HepG2 (cell line): ENCODE measurements around the gene TACC3. TPM values are rescaled to one million over a fixed set of nuclear protein-coding genes. Genes with fewer than 3 reads are reported as not detected.
A peak's percentile ranks its signal among the peaks of the same experiment; 100 is the strongest.

ENCODE experiments used
- ATRX ChIP-seq: sonication (generic); formaldehyde crosslinking; IDR thresholded peaks from 2 replicates; pipeline ENCODE4 v1.4.0; 2020; ENCODE audit warnings: missing genetic modification reagents, borderline replicate concordance
- CC2D1A ChIP-seq: sonication (generic); formaldehyde crosslinking; IDR thresholded peaks from 2 replicates; pipeline ENCODE4 v1.8.1; 2023; ENCODE audit warnings: mild to moderate bottlenecking, missing genetic modification reagents
- HNF4A ChIP-seq: sonication (generic); formaldehyde crosslinking; IDR thresholded peaks from 2 replicates; pipeline ENCODE4 v1.4.0; 2020; ENCODE audit warnings: missing genetic modification reagents
- NONO ChIP-seq, 2 experiments: fragments of 450-650 bp in 1 of 2; sonication (generic) in 1 of 2; formaldehyde crosslinking in 1 of 2; IDR thresholded peaks in 1 of 2; conservative IDR thresholded peaks in 1 of 2; 2 replicates each; pipeline versions ENCODE4 v1.6.1 to v1.8.0; 2017 to 2022; ENCODE audit warnings: mild to moderate bottlenecking in 1 of 2, missing genetic modification reagents in 1 of 2, moderate library complexity in 1 of 2
- NR2C2 ChIP-seq: sonication (generic); formaldehyde crosslinking; IDR thresholded peaks from 2 replicates; pipeline ENCODE4 v1.4.0; 2020; ENCODE audit warnings: missing genetic modification reagents, mild to moderate bottlenecking, moderate library complexity, borderline replicate concordance
- RCOR2 ChIP-seq: IDR thresholded peaks from 2 replicates; pipeline ENCODE4 v1.6.1; 2016; ENCODE audit warnings: missing biosample characterization, missing genetic modification reagents
- RELA ChIP-seq: sonication (generic); formaldehyde crosslinking; IDR thresholded peaks from 2 replicates; pipeline ENCODE4 v1.4.0; 2020; ENCODE audit warnings: missing genetic modification reagents
- RXRA ChIP-seq: sonication (generic); formaldehyde crosslinking; IDR thresholded peaks from 2 replicates; pipeline ENCODE4 v1.5.1; 2020; ENCODE audit warnings: missing genetic modification reagents
- SCMH1 ChIP-seq: sonication (generic); formaldehyde crosslinking; IDR thresholded peaks from 2 replicates; pipeline ENCODE4 v1.9.0; 2021; ENCODE audit warnings: missing genetic modification reagents, mild to moderate bottlenecking, borderline replicate concordance
- SKI ChIP-seq: fragments of 450-650 bp; IDR thresholded peaks from one replicate; pipeline ENCODE4 v1.6.1; 2018; ENCODE audit warnings: mild to moderate bottlenecking; ENCODE audit not compliant: partially characterized antibody
- SYNCRIP ChIP-seq: fragments of 200-400 bp; formaldehyde crosslinking; IDR thresholded peaks from 2 replicates; pipeline ENCODE4 v1.6.1; 2018; ENCODE audit warnings: mild to moderate bottlenecking, low read depth, low read length; ENCODE audit not compliant: insufficient read depth
- TFDP2 ChIP-seq: sonication (generic); formaldehyde crosslinking; IDR thresholded peaks from 2 replicates; pipeline ENCODE4 v1.4.0; 2020; ENCODE audit warnings: missing genetic modification reagents
- ZFP37 ChIP-seq: sonication (generic); formaldehyde crosslinking; IDR thresholded peaks from 2 replicates; pipeline ENCODE4 v1.4.0; 2020; ENCODE audit warnings: missing genetic modification reagents, borderline replicate concordance
- ZGPAT ChIP-seq: IDR thresholded peaks from 2 replicates; pipeline ENCODE4 v1.6.1; 2016; ENCODE audit warnings: mild to moderate bottlenecking
- ZNF224 ChIP-seq: sonication (generic); formaldehyde crosslinking; IDR thresholded peaks from 2 replicates; pipeline ENCODE4 v1.5.0; 2020; ENCODE audit warnings: mild to moderate bottlenecking, missing genetic modification reagents
- ZNF296 ChIP-seq: sonication (generic); formaldehyde crosslinking; conservative IDR thresholded peaks from 2 replicates; pipeline ENCODE4 v1.5.0; 2020; ENCODE audit warnings: mild to moderate bottlenecking, missing genetic modification reagents
- ZNF317 ChIP-seq: sonication (generic); formaldehyde crosslinking; IDR thresholded peaks from 2 replicates; pipeline ENCODE4 v1.5.0; 2020; ENCODE audit warnings: mild to moderate bottlenecking, missing genetic modification reagents
- ZNF414 ChIP-seq: sonication (generic); formaldehyde crosslinking; IDR thresholded peaks from 2 replicates; pipeline ENCODE4 v1.5.0; 2020; ENCODE audit warnings: missing genetic modification reagents
- ZNF512B ChIP-seq: sonication (generic); formaldehyde crosslinking; IDR thresholded peaks from 2 replicates; pipeline ENCODE4 v1.5.1; 2020; ENCODE audit warnings: missing genetic modification reagents, mild to moderate bottlenecking, borderline replicate concordance
- ZNF549 ChIP-seq: sonication (generic); formaldehyde crosslinking; IDR thresholded peaks from 2 replicates; pipeline ENCODE4 v1.5.0; 2020; ENCODE audit warnings: missing genetic modification reagents
- ZNF557 ChIP-seq: sonication (generic); formaldehyde crosslinking; IDR thresholded peaks from 2 replicates; pipeline ENCODE4 v1.4.0; 2020; ENCODE audit warnings: missing genetic modification reagents
- ZNF629 ChIP-seq: sonication (generic); formaldehyde crosslinking; conservative IDR thresholded peaks from 2 replicates; pipeline ENCODE4 v1.5.0; 2020; ENCODE audit warnings: missing genetic modification reagents
- ZNF644 ChIP-seq: IDR thresholded peaks from 2 replicates; pipeline ENCODE4 v1.6.1; 2016; ENCODE audit warnings: low read depth
- ZNF674 ChIP-seq: sonication (generic); formaldehyde crosslinking; IDR thresholded peaks from 2 replicates; pipeline ENCODE4 v1.5.0; 2020; ENCODE audit warnings: low read depth, mild to moderate bottlenecking, missing genetic modification reagents
- ZSCAN22 ChIP-seq: sonication (generic); formaldehyde crosslinking; IDR thresholded peaks from 2 replicates; pipeline ENCODE4 v1.4.0; 2020; ENCODE audit warnings: mild to moderate bottlenecking, missing genetic modification reagents
- polyA plus RNA-seq, 8 experiments: library from polyadenylated mRNA; depleted of rRNA in 3 of 8; stranded (reverse) in 7 of 8; unstranded in 1 of 8; fragments of >200 nt; fragmentation: Illumina TruSeq in 4 of 8; extraction: Trizol in 4 of 8; gene quantifications; 2 replicates each; pipeline versions ENCODE4 v1.2.1 to v1.2.3, GENCODE V29; 2011 to 2016; ENCODE audit warnings: low read depth in 4 of 8, missing spikeins in 1 of 8, mixed read lengths in 1 of 8; ENCODE audit not compliant: insufficient read depth in 1 of 8
- total RNA-seq, 5 experiments: library from RNA; depleted of rRNA; stranded (reverse); fragments of >200 nt; fragmentation: Illumina TruSeq; extraction: Trizol; gene quantifications; 2 replicates each; pipeline ENCODE4 v1.2.3, GENCODE V29; 2016; ENCODE audit warnings: low read depth in 1 of 5

TACC3 gene
- total and polyA plus RNA-seq, 2 of the 13 experiments (the other 11 are each of a cell fraction or from before 2014, with no cell fraction given): 20.3 to 21.2 TPM

- TF ChIP-seq ZNF512B (no peak), ZNF629 (CRISPR knock-in tag) (peak; percentile 62), ZNF644 (no peak), SYNCRIP (no peak), ZNF549 (0 out of 2 replicates have a peak, but pooled peaks have one; percentile 31), ZNF414 (CRISPR knock-in tag) (no peak), RELA (no peak), ZSCAN22 (peak; percentile 80; the same call in 1 of the 2 replicates), ZGPAT (CRISPR knock-in tag) (peak; percentile 95), ZNF557 (CRISPR knock-in tag) (peak; percentile 99), NONO (IDR thresholded peaks at IDR 0.05) (no peak), NONO (CRISPR knock-in tag; conservative IDR thresholded peaks at IDR 0.05) (peak; percentile 87), RCOR2 (peak; percentile 70), ATRX (CRISPR knock-in tag) (no peak), CC2D1A (CRISPR knock-in tag) (peak; percentile 98), ZNF674 (CRISPR knock-in tag) (peak; percentile 77; the same call in 1 of the 2 replicates), ZNF296 (peak; percentile 64; the same call in 1 of the 2 replicates), HNF4A (CRISPR knock-in tag) (no peak), NR2C2 (peak; percentile 84), RXRA (CRISPR knock-in tag) (peak; percentile 89), SKI (no peak), ZNF317 (CRISPR knock-in tag) (peak; percentile 85), SCMH1 (CRISPR knock-in tag) (no peak), ZFP37 (CRISPR knock-in tag) (peak; percentile 97; the same call in 1 of the 2 replicates), ZNF224 (CRISPR knock-in tag) (peak; percentile 91; the same call in 1 of the 2 replicates), TFDP2 (peak; percentile 100)
Measured at GRCh38 chr4:1712216-1713002, 8.9 kb upstream of the TACC3 start, which contains the start of gene SLBP (continued).
